Loucy (cell line): ENCODE results near the gene PDE8B.

Experiments
- CTCF ChIP-seq: fragments of 200-600 bp; sonication (generic); conservative IDR thresholded peaks from 2 replicates; pipeline ENCODE4 v1.5.1; 2014; ENCODE audit warnings: mild to moderate bottlenecking, antibody characterized with exemption, low read length
- EZH2phosphoT487 ChIP-seq: fragments of 200-600 bp; IDR thresholded peaks from 2 replicates; pipeline ENCODE4 v1.6.1; 2018; ENCODE audit warnings: antibody characterized with exemption, mild to moderate bottlenecking, moderate library complexity, borderline replicate concordance

GRCh38 chr5:77396017-77396416, 185.5 kb downstream of the PDE8B start:
- TF ChIP-seq CTCF (no peak), EZH2phosphoT487 (no peak)
